NCI-H2081 (cell line): ENCODE measurements around the gene POU2F1.

Experiments used
- DNase-seq, 2 experiments: peaks; one replicate each; lab custom pipeline; 2025; lab: John Stamatoyannopoulos, UW

POU2F1 gene

GRCh38 chr1:167467752-167468151, 247.1 kb downstream of the POU2F1 start:
- no peak for DNase-seq

GRCh38 chr1:167469280-167469965, 248.7 kb downstream of the POU2F1 start:
- no peak for DNase-seq

- no peak for DNase-seq
These were observed 250.9 kb downstream of the POU2F1 start for GRCh38 chr1:167471568-167471967.

- DNase-seq = no peak
These were observed 252.3 kb downstream of the POU2F1 start for GRCh38 chr1:167472752-167473521.

GRCh38 chr1:167473761-167474160, 253.1 kb downstream of the POU2F1 start:
- DNase-seq = no peak

GRCh38 chr1:167474191-167474641, 253.5 kb downstream of the POU2F1 start:
- no peak for DNase-seq

GRCh38 chr1:167476061-167476460, 255.4 kb downstream of the POU2F1 start:
- no peak for DNase-seq
